ENCODE data around the gene TRAK2. TPM values are rescaled to one million over a fixed set of nuclear protein-coding genes. Genes with fewer than 3 reads are reported as not detected.
A peak's percentile ranks its signal among the peaks of the same experiment; 100 is the strongest.
"Not testable (repeated sequence)": the region's sequence is repeated elsewhere in the genome, so short reads cannot be mapped to it uniquely, and the experiment has no call there.

Gene TRAK2
- 44.0 TPM for total RNA-seq

GRCh38 chr2:201451292-201452057 lies at the start of gene TRAK2, which contains the start of gene STRADB:
TRAK2 (minus strand) TSS chr2:201451458; CDS start chr2:201420507, 30,951 bp downstream.
STRADB (plus strand) TSS chr2:201451740; CDS start chr2:201454841, 3,101 bp downstream.
- DNase-seq = peak; percentile 98

- DNase-seq = no peak
These were observed 49.3 kb upstream of the TRAK2 start for GRCh38 chr2:201500534-201500933.

GRCh38 chr2:201496785-201497184 lies 45.5 kb upstream of the TRAK2 start:
- DNase-seq = no peak

GRCh38 chr2:201490291-201490690 lies 39.0 kb upstream of the TRAK2 start:
- DNase-seq = no peak

GRCh38 chr2:201484805-201485204 lies 33.5 kb upstream of the TRAK2 start:
- peak; percentile 3 for DNase-seq

GRCh38 chr2:201483758-201484157 lies 32.5 kb upstream of the TRAK2 start:
- DNase-seq = not testable (repeated sequence)

GRCh38 chr2:201483342-201483741 lies 32.1 kb upstream of the TRAK2 start:
- peak; percentile 3 for DNase-seq

GRCh38 chr2:201482543-201482942 lies 31.3 kb upstream of the TRAK2 start:
- DNase-seq = no peak

GRCh38 chr2:201472411-201472810 lies 21.2 kb upstream of the TRAK2 start:
- DNase-seq = no peak

GRCh38 chr2:201471732-201472393 lies 20.6 kb upstream of the TRAK2 start:
- no peak for DNase-seq

- no peak for DNase-seq
These were observed 19.8 kb upstream of the TRAK2 start for GRCh38 chr2:201470821-201471731.

- DNase-seq = no peak
These were observed 16.4 kb upstream of the TRAK2 start for GRCh38 chr2:201467666-201468065.

- peak; percentile 82 for DNase-seq
These were observed 14.9 kb upstream of the TRAK2 start for GRCh38 chr2:201466050-201466675.

- DNase-seq = no peak
These were observed 14.3 kb upstream of the TRAK2 start for GRCh38 chr2:201465524-201465971.

GRCh38 chr2:201464547-201464946 lies 13.3 kb upstream of the TRAK2 start:
- DNase-seq = no peak

- no peak for DNase-seq
These were observed 9.3 kb upstream of the TRAK2 start for GRCh38 chr2:201460532-201460931.

- DNase-seq = no peak
These were observed 7.1 kb upstream of the TRAK2 start for GRCh38 chr2:201458381-201458780.

- DNase-seq = peak; percentile 42
These were observed 1.8 kb upstream of the TRAK2 start for GRCh38 chr2:201452922-201453643.

GRCh38 chr2:201452058-201452921 lies 1.0 kb upstream of the TRAK2 start:
- peak; percentile 30 for DNase-seq

- no peak for DNase-seq
These were observed 335 bp downstream of the TRAK2 start for GRCh38 chr2:201450954-201451291.

Measured in tongue (tissue), 2 donors.